Stimulated activated CD4-positive, alpha-beta T cell treated with anti-CD3 and anti-CD28 coated beads, Interleukin-1b, Interleukin-23, amount 100 ng/mL, for 4 hours (primary cell): ENCODE measurements around the gene TNS4.

ENCODE experiments used
- DNase-seq, 2 donors: peaks; one replicate each; pipeline ENCODE4 v3.0.0-alpha.2; 2020; ENCODE audit warnings: low read depth in 2 of 2

Gene TNS4

DNA sequence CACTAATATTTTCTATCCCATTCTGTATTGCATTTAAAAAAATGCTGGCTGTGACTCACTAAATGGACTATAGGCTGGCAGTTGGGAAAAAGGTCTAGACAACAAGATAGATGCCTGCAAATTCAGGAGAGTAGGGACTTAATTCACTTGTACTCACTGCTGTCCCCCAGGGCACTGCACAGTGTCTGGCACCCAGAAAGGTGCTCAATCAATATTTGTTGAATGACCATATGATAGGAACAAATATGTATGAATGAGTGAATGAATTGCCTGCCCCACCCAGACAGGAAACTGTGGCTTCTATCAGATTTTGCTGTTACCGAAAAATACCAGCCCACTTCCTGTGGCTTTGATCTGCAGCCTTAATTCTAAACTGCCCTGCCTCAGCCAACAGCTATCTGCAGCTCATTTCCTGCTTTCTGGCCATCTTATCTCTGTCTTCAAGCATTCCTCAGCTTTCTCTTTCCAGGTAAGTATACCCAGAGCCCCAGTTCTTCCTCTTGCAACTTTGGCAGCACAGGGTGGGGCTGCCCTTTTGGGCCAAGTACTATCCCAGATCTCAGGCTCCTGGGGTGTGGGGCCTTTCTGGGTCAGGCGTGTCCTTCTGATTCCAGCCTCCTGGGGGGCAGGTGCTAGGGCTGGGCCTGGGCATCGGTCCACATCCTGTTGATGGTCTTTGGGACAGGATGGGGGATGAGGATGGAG lies 15.3 kb upstream of the TNS4 start:
- DNase-seq: peak in 1 of 2 donors; percentile 42

DNA sequence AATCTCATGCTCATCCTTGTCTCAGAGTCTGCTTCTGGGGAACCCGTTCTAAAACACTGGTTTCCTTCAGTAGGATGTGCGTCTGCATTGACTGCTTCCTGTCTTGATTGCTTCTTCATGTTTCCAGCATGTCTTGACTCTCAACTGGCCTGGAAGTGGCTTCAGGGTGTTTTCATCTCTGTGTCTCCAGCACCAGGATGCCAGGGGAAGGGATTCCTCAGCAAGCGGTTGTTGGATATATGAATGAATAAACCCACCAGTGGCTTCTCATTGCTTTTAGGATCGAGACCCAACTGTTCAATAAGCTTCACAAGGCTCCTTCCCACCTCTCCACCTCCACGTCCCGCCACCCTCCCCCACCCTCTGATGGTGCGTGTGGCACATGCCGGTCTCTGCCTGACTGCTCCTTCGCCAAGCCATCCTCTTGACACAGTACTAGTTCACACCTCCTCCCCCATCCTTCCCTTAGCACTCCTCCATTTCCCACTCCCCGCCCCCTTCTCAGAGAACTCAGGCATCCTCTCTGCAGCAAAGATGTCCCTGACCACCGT lies 14.1 kb upstream of the TNS4 start:
- DNase-seq: no peak

DNA sequence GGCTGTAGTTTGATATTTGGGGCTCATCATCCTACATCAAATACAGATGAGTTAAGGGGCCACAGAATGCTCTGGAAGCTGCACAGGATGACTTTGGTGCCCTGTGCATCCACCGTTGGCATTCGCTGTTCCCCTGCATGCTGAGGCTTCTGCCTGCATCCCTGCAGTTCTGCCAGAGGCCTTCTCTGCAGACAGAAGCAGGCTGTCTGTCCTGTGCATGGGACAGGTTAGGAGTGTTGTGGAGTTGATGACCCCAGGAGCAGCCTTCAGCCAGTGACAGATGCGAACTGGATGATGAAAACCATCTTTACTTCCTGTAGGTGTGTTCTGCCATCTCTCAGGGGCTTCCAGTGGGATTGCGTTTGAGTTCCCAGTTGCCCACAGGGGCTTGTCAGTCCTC lies 13.6 kb upstream of the TNS4 start:
- no peak for DNase-seq

DNA sequence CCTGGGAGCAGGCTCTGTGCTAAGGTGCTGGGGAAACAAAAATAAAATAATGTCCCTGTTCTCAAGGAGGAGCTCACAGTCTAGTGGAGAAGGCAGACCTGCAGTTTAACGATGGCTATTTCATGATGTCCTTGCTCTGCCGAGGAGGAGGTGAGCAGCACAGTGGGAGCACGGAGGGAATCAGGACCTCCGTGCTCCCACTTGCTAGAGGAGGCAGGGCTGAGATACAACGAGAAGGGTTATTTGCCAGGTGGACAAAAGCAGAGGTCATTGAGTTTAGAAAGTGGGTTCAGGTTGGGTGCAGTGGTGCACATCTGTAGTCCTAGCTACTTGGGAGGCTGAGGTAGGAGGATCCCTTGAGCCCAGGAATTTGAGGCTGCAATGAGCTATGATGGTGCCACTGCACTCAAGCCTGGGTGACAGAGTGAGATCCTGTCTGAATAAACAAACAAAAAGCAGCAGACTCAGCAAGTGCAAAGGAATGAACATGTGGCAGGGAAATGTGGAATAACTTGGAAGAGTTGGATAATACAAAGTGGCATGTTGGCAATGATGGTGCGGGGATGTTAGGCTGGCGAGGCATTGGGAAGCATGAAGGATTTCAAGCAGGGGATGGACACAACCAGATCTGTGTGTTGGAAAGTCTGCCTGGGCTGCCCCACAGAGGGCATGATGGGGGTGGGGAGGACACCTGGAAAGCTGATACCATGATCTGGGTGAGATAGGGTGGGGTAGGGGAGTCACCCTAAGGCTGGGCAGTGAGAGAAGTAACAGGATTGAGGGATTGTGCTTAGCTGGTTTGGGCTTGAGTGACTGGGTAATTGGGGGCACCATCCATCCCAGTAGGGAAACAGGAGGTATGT lies 12.8 kb upstream of the TNS4 start:
- no peak for DNase-seq

DNA sequence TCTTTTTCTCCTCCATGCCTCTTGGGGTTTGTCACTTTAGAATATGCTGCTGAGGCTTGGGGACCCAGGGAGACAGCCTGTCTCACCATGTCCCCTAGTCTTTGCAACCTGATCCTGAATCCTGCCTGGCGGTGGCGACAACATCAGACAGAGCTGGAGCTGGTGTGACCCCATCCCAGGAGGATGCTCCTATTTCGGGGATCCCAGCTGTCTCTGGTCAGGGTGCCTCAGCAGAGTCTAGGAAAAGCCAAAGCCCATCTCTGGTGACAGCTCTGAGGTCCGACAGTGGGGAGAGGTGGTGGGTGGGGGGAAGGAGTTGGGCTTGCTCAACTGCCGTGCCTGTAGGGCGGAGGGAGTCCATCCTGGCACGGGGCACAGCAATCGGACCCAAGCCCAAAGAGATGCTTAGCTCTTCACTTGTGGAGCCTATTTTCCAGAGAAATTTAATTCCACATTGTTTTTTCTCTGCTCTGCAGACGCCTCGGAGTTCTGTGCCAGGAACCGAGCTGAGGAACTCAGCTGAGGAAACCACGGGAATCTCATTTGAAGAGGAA lies 10.3 kb upstream of the TNS4 start:
- DNase-seq: no peak

DNA sequence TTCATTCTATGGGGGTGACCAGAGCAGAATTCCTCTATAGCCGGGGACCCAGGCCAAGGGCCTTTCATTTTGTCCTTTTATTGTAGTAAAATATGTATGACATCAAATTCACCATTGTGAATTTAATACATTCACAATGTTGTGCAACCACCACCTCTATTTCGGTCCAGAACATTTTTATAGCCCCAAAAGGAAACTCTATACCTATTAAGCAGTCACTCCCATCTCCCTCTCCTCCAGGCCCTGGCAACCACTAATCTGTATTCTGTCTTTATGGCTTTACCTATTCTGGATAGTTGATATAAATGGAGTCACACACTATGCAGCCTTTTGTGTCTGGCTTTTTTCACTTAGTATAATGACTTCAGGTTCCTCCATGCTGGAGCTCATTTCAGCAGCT lies 9.7 kb upstream of the TNS4 start:
- DNase-seq: no peak

DNA sequence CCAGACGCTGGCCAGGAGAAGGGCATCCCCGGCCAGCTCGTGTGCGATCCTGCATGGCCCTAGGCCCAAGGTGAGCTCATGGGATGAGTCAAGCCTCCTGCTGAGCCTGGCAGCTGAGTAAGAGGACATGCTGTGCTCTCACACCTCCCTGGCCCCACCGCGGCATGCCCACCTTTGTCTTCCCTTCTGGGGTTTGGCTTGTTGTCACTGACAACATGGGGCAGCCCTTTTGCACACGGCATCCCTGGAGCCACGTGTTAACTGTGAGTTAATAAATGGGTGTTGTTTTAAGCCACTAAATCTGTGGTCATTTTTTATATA lies 8.9 kb upstream of the TNS4 start:
- DNase-seq: no peak

DNA sequence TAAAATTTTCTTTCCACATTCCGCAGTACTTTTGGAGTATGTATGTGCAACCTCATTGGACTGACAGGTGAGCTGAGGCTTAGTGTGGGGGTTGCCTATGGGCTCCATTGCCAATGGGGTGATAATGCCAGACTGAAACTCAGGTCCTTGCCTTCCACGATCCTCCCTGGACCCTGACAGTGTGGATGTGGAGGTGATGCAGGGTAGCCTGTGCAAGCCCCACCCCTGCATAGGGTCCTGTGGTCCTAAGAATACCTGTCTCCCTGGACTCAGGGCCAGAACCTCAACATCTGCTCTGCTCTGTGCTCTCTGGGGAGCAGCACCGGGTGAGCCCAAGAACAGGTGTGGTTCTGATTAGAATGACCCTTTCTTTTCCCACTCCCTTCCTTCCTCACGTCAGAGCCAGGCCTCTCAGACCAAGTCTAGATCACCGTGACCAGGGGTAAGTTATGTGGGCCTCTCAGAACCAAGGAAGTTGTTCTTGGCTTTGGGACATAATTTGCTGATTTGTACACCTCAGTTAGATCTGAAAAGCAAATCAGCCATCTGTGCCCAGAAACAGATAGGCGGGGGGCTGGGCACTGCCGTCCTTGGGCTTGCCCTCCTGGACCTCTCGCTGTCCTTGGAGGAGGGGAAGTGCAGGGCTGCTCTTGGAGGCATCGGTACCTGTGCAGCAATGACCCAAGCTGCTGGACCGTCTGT lies 8.4 kb upstream of the TNS4 start:
- DNase-seq: no peak

DNA sequence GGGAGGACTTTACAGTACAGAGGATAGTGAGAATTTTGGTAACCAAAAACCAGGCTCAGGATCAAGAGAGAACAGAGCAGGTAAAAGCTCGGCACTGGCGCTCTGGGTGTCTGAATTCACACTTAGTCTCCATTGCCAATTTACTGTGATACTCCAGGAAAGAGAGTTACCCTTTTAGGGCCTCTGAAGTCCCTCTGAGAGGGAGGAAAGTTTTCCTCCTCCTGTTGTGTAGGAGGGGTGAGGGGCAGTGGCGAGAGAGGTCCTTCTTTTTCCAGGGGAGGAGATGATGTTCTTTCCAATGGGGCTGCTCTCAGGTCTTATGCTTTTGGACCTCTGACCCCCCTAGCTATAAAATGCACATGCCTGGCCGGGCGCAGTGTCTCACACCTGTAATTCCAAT lies 5.4 kb upstream of the TNS4 start:
- no peak for DNase-seq

DNA sequence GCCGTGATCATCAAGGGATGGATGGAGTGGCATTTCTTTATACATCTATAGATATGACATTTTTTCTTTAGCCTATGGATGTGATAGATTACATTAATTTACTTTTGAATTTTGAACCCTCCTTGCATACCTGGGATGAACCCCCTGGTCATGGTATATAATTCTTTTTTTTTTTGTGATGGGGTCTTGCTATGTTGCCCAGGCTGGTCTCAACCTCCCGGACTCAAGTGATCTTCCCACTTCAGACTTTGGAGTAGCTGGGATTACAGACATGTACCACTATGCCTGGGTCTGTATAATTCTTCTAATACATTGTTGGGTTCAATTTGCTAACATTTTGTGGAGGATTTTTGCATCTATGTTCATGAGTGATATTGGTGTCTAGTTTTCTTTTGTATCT lies 1.7 kb upstream of the TNS4 start:
- no peak for DNase-seq

DNA sequence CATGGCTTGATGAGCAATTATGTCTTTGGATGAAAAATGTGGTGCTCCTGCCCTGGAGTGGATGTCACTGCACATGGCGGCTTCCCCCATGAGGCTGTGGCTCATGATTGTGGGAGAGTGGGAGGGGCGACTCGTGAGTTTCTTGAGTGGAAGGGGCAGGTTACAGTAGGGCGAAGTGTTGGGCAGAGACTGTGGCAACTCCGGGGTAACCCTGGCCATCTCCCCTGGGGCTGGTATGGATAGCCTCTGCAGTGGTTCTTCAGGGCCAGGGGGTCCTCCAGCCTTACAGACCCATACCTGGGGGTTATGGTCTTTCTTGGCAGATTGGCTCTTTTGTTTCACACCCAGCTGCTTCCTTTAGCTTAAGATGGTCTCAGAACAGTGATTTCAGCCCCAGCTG lies 1.3 kb upstream of the TNS4 start:
- DNase-seq: no peak

DNA sequence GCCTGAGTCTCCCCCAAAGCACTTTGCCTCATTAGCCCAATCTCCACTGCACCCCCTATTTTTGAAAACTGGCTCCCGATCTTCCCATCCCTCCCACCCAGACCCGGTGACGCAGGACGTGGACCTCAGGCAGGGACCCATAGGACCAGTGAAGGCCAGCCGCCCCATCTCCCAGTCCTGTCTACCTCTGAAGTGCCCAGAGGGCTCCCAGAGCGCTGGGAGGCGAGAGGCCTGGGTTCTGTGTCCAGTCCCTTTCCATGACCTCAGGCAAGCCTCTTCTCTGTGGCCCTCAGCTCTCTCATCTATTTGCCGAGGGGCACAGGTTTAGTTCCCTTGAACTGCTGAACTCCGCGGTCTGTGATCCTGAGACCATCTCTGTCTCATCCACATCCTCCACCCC lies 714 bp downstream of the TNS4 start:
- DNase-seq: no peak

DNA sequence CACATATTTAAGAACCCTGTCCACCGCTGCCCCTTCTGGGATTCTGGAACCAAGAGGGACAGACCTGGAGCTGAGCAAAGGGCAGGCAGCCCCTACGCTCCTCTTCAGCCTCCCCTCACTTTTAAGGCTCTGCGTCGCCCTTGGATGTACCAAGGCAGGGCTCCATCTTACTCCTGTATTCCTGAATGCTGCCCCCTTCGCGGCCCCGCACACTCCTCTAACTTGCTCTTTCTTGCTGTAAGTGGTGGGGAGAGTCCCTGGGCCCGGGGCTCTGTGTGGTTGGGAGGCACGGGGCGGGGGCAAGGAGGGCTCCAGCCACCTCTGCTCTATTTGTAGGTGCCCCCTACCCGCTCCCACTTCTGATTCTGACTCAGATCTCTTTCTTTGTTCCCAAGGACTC lies 1.2 kb downstream of the TNS4 start:
- no peak for DNase-seq

DNA sequence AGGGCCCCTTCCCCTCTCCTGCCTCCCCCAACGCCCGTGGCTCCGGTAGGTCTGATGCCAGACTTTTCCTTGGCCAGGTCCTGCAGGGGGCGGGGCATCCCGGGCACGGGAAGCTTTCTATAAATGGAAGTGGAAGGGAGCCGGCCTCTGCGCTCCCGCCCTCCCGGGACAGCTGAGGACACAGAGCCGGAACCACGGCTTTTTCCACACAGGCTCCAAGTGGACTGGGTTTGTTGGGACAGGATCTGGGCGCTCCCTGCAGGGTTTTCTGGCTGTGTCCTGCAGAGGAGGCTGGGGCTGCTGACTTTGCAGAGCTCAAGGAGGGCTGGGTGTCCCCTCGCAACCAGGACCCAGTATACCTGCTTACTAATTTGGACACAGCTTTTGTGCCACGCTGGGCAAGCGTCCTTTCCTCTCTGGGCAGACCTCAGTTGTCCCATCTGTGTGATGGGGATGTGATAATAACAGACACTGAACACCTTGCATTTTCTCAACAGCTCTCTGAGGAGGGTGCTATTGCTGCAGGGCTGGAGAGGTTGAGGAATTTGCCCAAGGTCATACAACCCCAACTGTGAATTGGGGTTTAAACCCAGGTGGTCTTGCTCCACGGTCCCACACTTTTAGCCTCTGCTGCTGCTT lies 1.8 kb downstream of the TNS4 start:
- no peak for DNase-seq

DNA sequence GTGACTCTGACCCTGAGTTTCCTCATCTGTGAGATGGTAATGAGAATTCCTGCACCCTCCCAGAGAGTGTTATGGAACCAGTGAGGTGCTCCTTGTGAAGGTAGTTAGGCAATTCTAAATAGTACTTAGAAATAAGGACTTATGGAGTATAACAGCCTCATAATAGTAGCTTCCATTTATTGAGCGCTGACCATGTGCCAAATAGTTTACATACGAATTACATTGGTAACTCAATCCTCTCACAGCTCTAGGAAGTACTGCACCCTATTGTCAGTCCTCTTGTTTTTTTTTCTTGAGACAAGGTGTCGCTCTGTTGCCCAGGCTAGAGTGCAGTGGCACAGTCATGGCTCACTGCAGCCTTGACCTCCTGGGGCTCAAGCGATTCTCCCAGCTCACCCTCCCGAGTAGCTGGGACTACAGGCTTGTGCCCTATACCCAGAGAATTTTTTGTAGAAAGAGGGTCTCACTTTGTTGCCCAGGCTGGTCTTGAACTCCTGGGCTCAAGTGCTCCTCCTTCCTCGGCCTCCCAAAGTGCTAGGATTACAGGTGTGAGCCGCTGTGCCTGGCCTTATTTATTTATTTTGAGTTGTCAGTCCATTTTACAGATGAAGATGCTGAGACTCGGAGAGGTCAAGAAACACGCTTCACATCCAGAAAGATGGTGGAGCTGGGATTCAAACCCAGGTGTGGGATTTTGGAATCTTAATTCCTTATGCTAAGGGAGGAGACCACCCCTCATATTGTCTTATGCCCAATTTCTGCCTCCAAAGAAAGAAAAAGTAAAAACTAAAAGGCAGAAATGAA lies 2.9 kb downstream of the TNS4 start:
- DNase-seq: no peak

DNA sequence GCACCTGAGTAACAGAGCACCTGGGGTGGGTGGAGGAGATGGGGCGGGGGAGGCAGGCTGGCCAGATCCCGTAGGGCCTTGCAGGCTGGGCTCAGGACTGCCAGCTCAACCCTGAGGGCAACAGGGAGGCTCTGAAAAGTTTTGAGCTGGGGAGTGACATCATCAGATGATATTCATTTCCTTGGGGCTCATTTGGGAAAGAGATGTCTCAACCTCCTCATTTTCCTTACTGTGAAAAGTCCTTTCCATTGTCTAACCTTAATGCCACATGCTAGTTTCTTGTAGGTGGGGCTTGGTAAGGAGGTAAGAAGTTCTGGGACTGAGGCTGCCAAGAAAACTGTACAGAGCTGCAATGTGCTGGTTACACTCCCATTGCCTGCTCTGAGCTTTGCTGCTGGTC lies 3.7 kb downstream of the TNS4 start:
- no peak for DNase-seq

DNA sequence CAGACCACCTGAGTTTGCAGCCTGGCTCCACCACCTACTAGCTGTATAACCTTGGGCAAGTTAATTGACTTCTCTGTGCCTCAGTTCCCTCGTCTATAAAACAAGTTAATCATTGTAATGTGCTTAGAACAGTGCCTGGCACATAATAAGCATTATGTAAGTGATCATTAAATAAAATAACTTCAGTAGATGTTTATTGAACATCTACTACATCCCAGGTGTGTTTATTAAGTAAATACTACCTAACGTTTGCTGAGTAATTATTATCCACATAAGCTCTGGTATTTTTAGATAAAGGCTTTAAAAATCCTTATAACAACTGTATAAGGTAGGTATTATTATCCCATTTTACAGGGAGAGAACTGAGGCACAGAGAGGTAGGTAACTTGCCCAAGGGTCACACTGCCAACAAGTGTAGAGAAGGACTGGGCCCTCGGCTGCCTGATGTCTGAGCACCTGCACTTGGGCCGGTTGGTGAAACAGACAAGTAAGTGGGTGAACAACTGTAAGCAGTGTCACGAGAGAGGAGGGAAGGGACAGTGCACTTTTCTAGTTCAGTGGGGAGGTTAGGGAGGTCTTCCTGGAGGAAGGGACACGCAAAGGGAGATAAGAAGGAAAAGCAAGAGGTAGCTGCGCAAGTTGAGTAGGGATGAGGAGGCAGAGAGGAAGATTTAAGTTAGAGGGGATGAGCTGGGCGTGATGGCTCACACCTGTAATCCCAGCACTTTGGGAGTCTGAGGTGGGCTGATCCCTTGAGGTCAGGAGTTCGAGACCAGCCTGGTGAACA lies 4.6 kb downstream of the TNS4 start:
- no peak for DNase-seq

DNA sequence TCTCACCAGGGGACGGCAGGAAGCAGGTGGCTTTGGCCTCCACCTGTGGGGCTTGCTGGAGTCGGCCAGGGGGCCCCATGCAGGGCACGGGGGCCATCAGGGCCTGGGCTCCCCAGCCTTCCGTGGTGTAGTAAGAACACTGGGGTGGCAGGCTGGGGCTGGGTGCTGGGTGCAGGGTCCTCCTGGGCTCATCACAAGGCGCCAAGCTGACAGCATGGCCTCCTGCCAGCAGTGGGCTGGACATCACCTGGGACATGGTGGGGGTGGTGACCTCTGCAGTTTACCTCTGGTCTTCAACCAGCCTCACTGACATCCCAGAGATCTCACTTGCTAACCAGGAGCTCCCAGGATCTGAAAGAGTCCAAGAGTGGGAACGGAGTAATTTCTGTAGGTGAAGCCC lies 5.3 kb downstream of the TNS4 start:
- DNase-seq: no peak

DNA sequence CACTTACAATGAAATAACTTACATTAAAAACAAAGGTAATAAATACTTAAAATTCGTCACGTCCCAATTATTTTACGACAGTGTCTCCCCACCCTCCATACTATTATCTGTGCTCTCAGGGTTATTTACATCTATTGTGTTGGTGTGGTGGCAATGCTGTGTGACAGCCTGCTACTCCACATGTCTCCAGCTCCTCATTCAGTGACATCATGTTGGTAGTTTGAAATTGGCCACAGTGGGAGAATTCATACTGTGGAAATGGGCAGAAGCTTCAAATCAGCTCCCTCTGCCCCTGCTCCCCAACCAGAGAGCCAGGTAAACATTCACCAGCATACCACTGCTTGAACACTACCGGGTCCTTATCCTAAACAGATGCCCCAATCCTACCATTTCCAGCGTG lies 6.3 kb downstream of the TNS4 start:
- no peak for DNase-seq

DNA sequence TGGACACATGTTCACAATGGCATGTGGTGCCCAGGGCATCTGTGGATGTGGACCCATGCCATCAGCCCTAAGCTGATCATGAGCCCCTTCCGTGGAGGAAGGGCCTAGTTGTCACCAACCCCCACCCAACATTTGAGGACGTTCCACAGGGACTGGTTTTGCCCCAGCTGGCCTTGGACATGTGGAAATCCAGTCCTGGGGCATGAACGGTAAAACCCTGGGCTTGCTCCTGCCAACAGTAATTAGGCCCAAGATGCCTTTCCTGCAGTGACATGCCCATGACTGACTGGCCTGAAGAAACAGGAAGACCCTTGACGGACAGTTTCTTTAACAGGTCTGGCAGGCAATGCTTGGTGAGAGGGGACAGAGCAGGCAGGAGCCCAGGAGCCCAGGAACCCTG lies 7.7 kb downstream of the TNS4 start:
- DNase-seq: no peak
